Vagina (tissue), 2 donors: Measurements from ENCODE around the gene ZMAT2.
"Not testable (repeated sequence)": the region's sequence is repeated elsewhere in the genome, so short reads cannot be mapped to it uniquely, and the experiment has no call there.

ENCODE experiments used
- CTCF ChIP-seq, 3 experiments: fragments of 450-650 bp in 2 of 3; fragments of 200-600 bp in 1 of 3; sonication (generic) in 1 of 3; IDR thresholded peaks; one replicate each; pipeline ENCODE4 v1.5.1; 2017 to 2019; ENCODE audit warnings: antibody characterized with exemption in 3 of 3, mild to moderate bottlenecking in 2 of 3, moderate library complexity in 2 of 3
- POLR2A ChIP-seq, 2 donors: fragments of 450-650 bp; IDR thresholded peaks; one replicate each; pipeline ENCODE4 v1.6.1; 2017; ENCODE audit warnings: antibody characterized with exemption in 2 of 2, mild to moderate bottlenecking in 2 of 2, moderate library complexity in 2 of 2
- POLR2AphosphoS5 ChIP-seq, 2 donors: sonication (generic); formaldehyde crosslinking; IDR thresholded peaks; one replicate each; pipeline ENCODE4 v1.9.0; 2017; ENCODE audit warnings: antibody characterized with exemption in 2 of 2, mild to moderate bottlenecking in 2 of 2, low read depth in 1 of 2; ENCODE audit not compliant: insufficient read depth in 1 of 2

DNA sequence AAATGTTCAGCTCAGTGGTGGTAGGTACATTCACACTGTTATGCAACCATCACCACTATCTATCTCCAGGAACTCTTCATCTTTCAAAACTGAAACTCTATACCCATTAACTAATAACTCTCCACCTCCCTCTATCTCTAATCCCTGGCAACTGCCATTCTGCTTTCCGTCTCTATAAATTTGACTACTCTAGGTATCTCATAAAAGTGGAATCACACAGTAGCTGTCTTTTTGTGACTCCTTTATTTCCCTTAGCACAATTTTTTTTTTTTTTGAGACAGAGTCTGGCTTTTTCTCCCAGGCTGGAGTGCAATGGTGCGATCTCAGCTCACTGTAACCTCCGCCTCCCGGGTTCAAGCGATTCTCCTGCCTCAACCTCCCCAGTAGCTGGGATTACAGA is 21.1 kb downstream of the ZMAT2 start:
- TF ChIP-seq CTCF (IDR thresholded peaks at IDR 0.05); POLR2AphosphoS5 (IDR thresholded peaks at IDR 0.05; ENCODE audit: insufficient read depth in 1 of 2, low read depth in 1 of 2); POLR2A (IDR thresholded peaks at IDR 0.05): not testable (repeated sequence)
